Activated T-helper 1 cell treated with Interleukin-2 at 50 U/mL for 16 hours (primary cell): ENCODE data around the gene BAHCC1.
A peak's percentile ranks its signal among the peaks of the same experiment; 100 is the strongest.
"Not testable (repeated sequence)": the region's sequence is repeated elsewhere in the genome, so short reads cannot be mapped to it uniquely, and the experiment has no call there.

ENCODE experiments used
- DNase-seq: peaks from one replicate; pipeline ENCODE4 v3.0.0-alpha.2; 2020; ENCODE audit warnings: low read depth

The BAHCC1 gene

GRCh38 chr17:81413497-81414135, 18.4 kb downstream of the BAHCC1 start:
- no peak for DNase-seq

GRCh38 chr17:81414756-81415516, 19.7 kb downstream of the BAHCC1 start:
- no peak for DNase-seq

GRCh38 chr17:81415681-81416080, 20.4 kb downstream of the BAHCC1 start:
- no peak for DNase-seq

GRCh38 chr17:81416612-81417011, 21.4 kb downstream of the BAHCC1 start:
- DNase-seq: no peak

- DNase-seq: no peak
Measured at GRCh38 chr17:81417049-81417878, 22.0 kb downstream of the BAHCC1 start.

- DNase-seq: no peak
Measured at GRCh38 chr17:81417879-81418709, 22.8 kb downstream of the BAHCC1 start.

- no peak for DNase-seq
Measured at GRCh38 chr17:81418710-81419318, 23.6 kb downstream of the BAHCC1 start.

GRCh38 chr17:81419319-81419885, 24.1 kb downstream of the BAHCC1 start:
- no peak for DNase-seq

GRCh38 chr17:81419886-81420768, 24.9 kb downstream of the BAHCC1 start:
- no peak for DNase-seq

GRCh38 chr17:81420769-81421462, 25.7 kb downstream of the BAHCC1 start:
- no peak for DNase-seq

- DNase-seq: no peak
Measured at GRCh38 chr17:81422776-81423697, 27.8 kb downstream of the BAHCC1 start.

GRCh38 chr17:81423698-81424071, 28.4 kb downstream of the BAHCC1 start:
- DNase-seq: no peak

GRCh38 chr17:81424151-81425017, 29.1 kb downstream of the BAHCC1 start:
- DNase-seq: no peak

GRCh38 chr17:81425041-81425440, 29.8 kb downstream of the BAHCC1 start:
- DNase-seq: not testable (repeated sequence)

- DNase-seq: peak; percentile 7
Measured at GRCh38 chr17:81425716-81426392, 30.6 kb downstream of the BAHCC1 start.

- no peak for DNase-seq
Measured at GRCh38 chr17:81426393-81427172, 31.3 kb downstream of the BAHCC1 start.
